Measurements from ENCODE around the gene HAX1. TPM values are rescaled to one million over a fixed set of nuclear protein-coding genes. Genes with fewer than 3 reads are reported as not detected.

The HAX1 gene
- total RNA-seq, 1 experiment from 2014 or later, result 80.4 TPM

DNA sequence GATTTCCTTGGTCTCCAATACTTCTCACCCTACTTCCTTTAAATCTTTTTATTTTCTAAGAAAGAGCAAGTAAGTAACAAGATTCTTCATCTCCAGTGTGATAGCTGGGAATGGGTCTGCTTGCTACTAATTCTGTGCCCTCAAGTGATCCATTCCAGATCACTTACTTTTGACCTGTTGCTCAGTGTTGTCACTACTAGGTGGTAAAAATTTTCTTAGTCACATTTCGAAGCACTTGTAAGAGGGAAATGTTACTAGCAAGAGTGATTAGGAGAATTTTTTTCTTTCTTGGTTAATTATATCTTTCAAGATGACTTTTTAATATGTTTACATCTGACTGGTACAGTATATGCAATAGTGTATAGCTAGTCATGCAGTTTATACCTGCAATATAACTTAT is 49.5 kb upstream of the HAX1 start:
- Mint-ChIP-seq H3K27me3 (ENCODE audit: low read depth) (no peaks in the 10 kb centered on the region), H3K27ac (peak overlapping the region in 1 of 3 experiments; percentile 76; a peak in 2 of 7 replicates), H3K36me3 (ENCODE audit: insufficient read depth in 1 of 3, low read depth in 3 of 3) (peaks cover 50 to 76% (median 63%) of the 10 kb centered on the region in 3 experiments), H3K4me3 (peak overlapping the region; percentile 71 to 96), H3K4me1 (peaks cover 37 to 42% of the 10 kb centered on the region in 2 experiments), H3K9me3 (peaks cover 0 to 5% of the 10 kb centered on the region in 2 experiments; a peak in 1 of 5 replicates)
- Histone ChIP-seq H3K4ac (ENCODE audit: low read depth, low read length) (no peak overlapping the region), H2BK5ac (ENCODE audit: insufficient read length, low read length) (no peak overlapping the region), H3K27ac (ENCODE audit: insufficient read length, low read depth, low read length) (no peak overlapping the region), H4K8ac (replicated peaks; ENCODE audit: insufficient read length, low read depth, low read length) (no peak overlapping the region), H3K9me3 (ENCODE audit: control insufficient read depth, low read depth, low read length) (no peaks in the 10 kb centered on the region), H3K79me2 (ENCODE audit: insufficient read depth, low read length) (peaks cover 50% of the 10 kb centered on the region), H3K9ac (ENCODE audit: extremely low read depth, insufficient read length, low read length) (peak overlapping the region; percentile 51), H4K5ac (ENCODE audit: insufficient read length, low read depth, low read length) (no peak overlapping the region), H2BK20ac (ENCODE audit: low read depth, low read length, poor library complexity, severe bottlenecking) (no peak overlapping the region), H3K4me2 (ENCODE audit: insufficient read depth, insufficient read length, low read length) (no peak overlapping the region), H3T11ph (ENCODE audit: low read length) (no peak overlapping the region), H3K23me2 (ENCODE audit: insufficient read length, low read depth, low read length, poor library complexity, severe bottlenecking) (peaks cover 14% of the 10 kb centered on the region), H4K20me1 (ENCODE audit: control insufficient read depth, insufficient read depth, insufficient read length) (no peaks in the 10 kb centered on the region), H2BK12ac (ENCODE audit: insufficient read length, low read depth, low read length) (no peak overlapping the region), H3K18ac (ENCODE audit: insufficient read length, low read depth, low read length) (no peak overlapping the region), H3K79me1 (ENCODE audit: insufficient read depth, low read depth, low read length, poor library complexity, severe bottlenecking) (peaks cover 10% of the 10 kb centered on the region), H3K56ac (ENCODE audit: insufficient read length, low read depth, low read length) (no peak overlapping the region), H3K27me3 (ENCODE audit: insufficient read depth, low read length) (no peaks in the 10 kb centered on the region), H3K23ac (ENCODE audit: insufficient read length, low read depth, low read length) (no peak overlapping the region), H3K4me1 (ENCODE audit: insufficient read depth, low read length) (peaks cover 2% of the 10 kb centered on the region; the same call in 1 of the 2 replicates), H2AFZ (ENCODE audit: low read length) (no peak overlapping the region), H4K91ac (ENCODE audit: insufficient read length, low read depth, low read length) (no peak overlapping the region), H2BK120ac (ENCODE audit: low read depth, low read length, poor library complexity, severe bottlenecking) (no peak overlapping the region), H2BK15ac (ENCODE audit: low read depth, low read length) (no peak overlapping the region), H2AK5ac (ENCODE audit: insufficient read length, low read length) (no peak overlapping the region), H3K14ac (ENCODE audit: insufficient read depth, low read length) (no peak overlapping the region)
- WGBS (ENCODE audit: extremely low coverage, insufficient read length, low lambda C conversion rate), result no CpG with 5 or more reads among the region's 1 CpG
- DNase-seq, result no peak
- TF ChIP-seq, protein P1, sequence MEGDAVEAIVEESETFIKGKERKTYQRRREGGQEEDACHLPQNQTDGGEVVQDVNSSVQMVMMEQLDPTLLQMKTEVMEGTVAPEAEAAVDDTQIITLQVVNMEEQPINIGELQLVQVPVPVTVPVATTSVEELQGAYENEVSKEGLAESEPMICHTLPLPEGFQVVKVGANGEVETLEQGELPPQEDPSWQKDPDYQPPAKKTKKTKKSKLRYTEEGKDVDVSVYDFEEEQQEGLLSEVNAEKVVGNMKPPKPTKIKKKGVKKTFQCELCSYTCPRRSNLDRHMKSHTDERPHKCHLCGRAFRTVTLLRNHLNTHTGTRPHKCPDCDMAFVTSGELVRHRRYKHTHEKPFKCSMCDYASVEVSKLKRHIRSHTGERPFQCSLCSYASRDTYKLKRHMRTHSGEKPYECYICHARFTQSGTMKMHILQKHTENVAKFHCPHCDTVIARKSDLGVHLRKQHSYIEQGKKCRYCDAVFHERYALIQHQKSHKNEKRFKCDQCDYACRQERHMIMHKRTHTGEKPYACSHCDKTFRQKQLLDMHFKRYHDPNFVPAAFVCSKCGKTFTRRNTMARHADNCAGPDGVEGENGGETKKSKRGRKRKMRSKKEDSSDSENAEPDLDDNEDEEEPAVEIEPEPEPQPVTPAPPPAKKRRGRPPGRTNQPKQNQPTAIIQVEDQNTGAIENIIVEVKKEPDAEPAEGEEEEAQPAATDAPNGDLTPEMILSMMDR (conservative IDR thresholded peaks at IDR 0.05), result no peak
